GM12878 (cell line): ENCODE data around the gene HADH. TPM values are rescaled to one million over a fixed set of nuclear protein-coding genes. Genes with fewer than 3 reads are reported as not detected.

Source experiments
- ATAC-seq: fragments of 200-7000 bp; cut with Tn5 transposase; 3 replicates; pipeline ENCODE4 v1.9.1; 2020; ENCODE audit warnings: mild to moderate bottlenecking, moderate library complexity
- BruUV-seq: library from RNA; stranded (reverse); fragments of 400-500 nt; replicated peaks from 2 replicates; lab custom pipeline; 2021; lab: Mats Ljungman, UMichigan
- CTCF ChIA-PET: fragments of 300-600 bp; sonication (Branson Sonifier 250); formaldehyde crosslinking; extraction: SDS; loops from one replicate; lab custom pipeline; 2021; ENCODE audit warnings: inconsistent platforms; lab: Yijun Ruan, JAX
- POLR2A ChIA-PET: fragments of 350-600 bp; formaldehyde crosslinking; extraction: SDS; loops from one replicate; lab custom pipeline; 2021; ENCODE audit warnings: inconsistent platforms; lab: Charles Lee
- RAD21 ChIA-PET: fragments of 300-600 bp; sonication (Branson Sonifier 250); formaldehyde crosslinking; loops from one replicate; lab custom pipeline; 2023; ENCODE audit warnings: antibody characterized with exemption; ENCODE audit not compliant: unreplicated experiment; lab: Charles Lee
- SMC1A ChIA-PET: fragments of 300-600 bp; sonication (Branson Sonifier 250); formaldehyde crosslinking; loops from one replicate; lab custom pipeline; 2023; ENCODE audit not compliant: unreplicated experiment, uncharacterized antibody; lab: Charles Lee
- DNase-seq: peaks from one replicate; pipeline ENCODE4 v3.0.0-alpha.2; 2011; ENCODE audit warnings: low read depth, low spot score
- FAIRE-seq: peaks from 3 replicates; lab custom pipeline; 2011; peaks lifted over from hg19 to GRCh38; lab: Jason Lieb, UNC
- H2AFZ ChIP-seq: 2 replicates; pipeline ENCODE4 v1.6.0; 2011; ENCODE audit warnings: low read depth, low read length, control low read depth; ENCODE audit not compliant: control insufficient read depth
- H3K27ac ChIP-seq: 2 replicates; pipeline ENCODE4 v1.5.1; 2011; ENCODE audit warnings: control low read depth; ENCODE audit not compliant: control insufficient read depth, insufficient read depth
- H3K27me3 ChIP-seq, 2 experiments: replicated peaks in 1 of 2; 2 replicates each; pipeline versions ENCODE4 v1.6.0 to v1.6.1; 2011; ENCODE audit warnings: low read length in 1 of 2; ENCODE audit not compliant: control insufficient read depth in 2 of 2, insufficient read depth in 2 of 2
- H3K36me3 ChIP-seq, 2 experiments: 2 replicates each; pipeline ENCODE4 v1.5.1; 2011; ENCODE audit warnings: low read length in 1 of 2; ENCODE audit not compliant: control insufficient read depth in 2 of 2, insufficient read depth in 2 of 2
- H3K4me1 ChIP-seq: 2 replicates; pipeline ENCODE4 v1.6.1; 2011; ENCODE audit warnings: mild to moderate bottlenecking, low read length, moderate library complexity, mixed read lengths; ENCODE audit not compliant: control insufficient read depth, insufficient read depth
- H3K4me2 ChIP-seq: 2 replicates; pipeline ENCODE4 v1.6.0; 2011; ENCODE audit warnings: control low read depth; ENCODE audit not compliant: control insufficient read depth, insufficient read depth
- H3K4me3 ChIP-seq: fragments of 200-600 bp; sonication (generic); 2 replicates; pipeline ENCODE4 v1.5.1; 2016
- H3K79me2 ChIP-seq: 2 replicates; pipeline ENCODE4 v1.6.0; 2011; ENCODE audit warnings: low read length; ENCODE audit not compliant: control insufficient read depth, insufficient read depth
- H3K9ac ChIP-seq: 2 replicates; pipeline ENCODE4 v1.8.0; 2011; ENCODE audit warnings: low read length, control low read depth, mixed read lengths; ENCODE audit not compliant: control insufficient read depth, insufficient read depth
- H3K9me3 ChIP-seq: replicated peaks from 3 replicates; pipeline ENCODE4 v1.5.1; 2011; ENCODE audit warnings: mild to moderate bottlenecking, low read length; ENCODE audit not compliant: control insufficient read depth, insufficient read depth
- H4K20me1 ChIP-seq: 2 replicates; pipeline ENCODE4 v1.6.0; 2011; ENCODE audit not compliant: control insufficient read depth, insufficient read depth
- CBX5 ChIP-seq: sonication (generic); IDR thresholded peaks from 2 replicates; pipeline ENCODE4 v1.6.1; 2016; ENCODE audit warnings: low read depth, moderate library complexity, mild to moderate bottlenecking, inconsistent platforms
- EGR1 ChIP-seq, 2 experiments: IDR thresholded peaks; 1 replicate in 1 of 2; 2 replicates in 1 of 2; pipeline ENCODE4 v1.6.1; 2011 to 2012; ENCODE audit warnings: low read depth in 2 of 2, low read length in 2 of 2, borderline replicate concordance in 1 of 2, mild to moderate bottlenecking in 1 of 2, moderate library complexity in 1 of 2
- RCOR1 ChIP-seq: conservative IDR thresholded peaks from 2 replicates; pipeline ENCODE4 v1.6.1; 2012; ENCODE audit warnings: low read depth, low read length, improper control_type of control experiment
- SP1 ChIP-seq: IDR thresholded peaks from one replicate; pipeline ENCODE4 v1.6.1; 2011; ENCODE audit warnings: low read depth, low read length
- WGBS: methylation state at CpG from one replicate; pipeline ENCODE4 v1.1.6; 2016; ENCODE audit warnings: low lambda C conversion rate; ENCODE audit not compliant: insufficient replicate concordance, insufficient coverage; ENCODE audit errors: missing lambda C conversion rate; 5-methylcytosine and 5-hydroxymethylcytosine counted together
- in situ Hi-C: fragments of 300-500 bp; cut with MboI; formaldehyde crosslinking; loops from 9 replicates; pipeline ENCODE4 v1.14.3; 2018; ENCODE audit warnings: mixed read lengths
- intact Hi-C: fragments of 100-400 bp; cut with micrococcal nuclease; formaldehyde crosslinking; loops from one replicate; pipeline ENCODE4 v1.14.2; 2022; ENCODE audit not compliant: unreplicated experiment
- polyA plus RNA-seq, 11 experiments: library from polyadenylated mRNA; depleted of rRNA in 4 of 11; unstranded in 6 of 11; stranded (reverse) in 5 of 11; fragments of >200 nt; fragmentation: Nextera tagmentation in 4 of 11; fragmentation: Illumina TruSeq in 1 of 11; extraction: Ambion mirVana in 4 of 11; extraction: Trizol in 1 of 11; gene quantifications; 1 replicate in 1 of 11; 2 replicates in 10 of 11; pipeline versions ENCODE4 v1.2.1 to v1.2.3, GENCODE V29; 2011 to 2016; ENCODE audit warnings: inconsistent platforms in 2 of 11, missing spikeins in 2 of 11, low read depth in 1 of 11
- total RNA-seq, 4 experiments: library from RNA; depleted of rRNA in 3 of 4; stranded (reverse); fragments of >200 nt in 3 of 4; fragmentation: Illumina TruSeq in 1 of 4; extraction: Trizol in 1 of 4; gene quantifications; 2 replicates each; pipeline versions ENCODE4 v1.2.1 to v1.2.3, GENCODE V29; 2013 to 2021

HADH gene
- total and polyA plus RNA-seq, 10 of the 15 experiments (the other 5 are each of a cell fraction or from before 2014, with no cell fraction given) = 20.3 to 97.9 (median 76.6) TPM

DNA sequence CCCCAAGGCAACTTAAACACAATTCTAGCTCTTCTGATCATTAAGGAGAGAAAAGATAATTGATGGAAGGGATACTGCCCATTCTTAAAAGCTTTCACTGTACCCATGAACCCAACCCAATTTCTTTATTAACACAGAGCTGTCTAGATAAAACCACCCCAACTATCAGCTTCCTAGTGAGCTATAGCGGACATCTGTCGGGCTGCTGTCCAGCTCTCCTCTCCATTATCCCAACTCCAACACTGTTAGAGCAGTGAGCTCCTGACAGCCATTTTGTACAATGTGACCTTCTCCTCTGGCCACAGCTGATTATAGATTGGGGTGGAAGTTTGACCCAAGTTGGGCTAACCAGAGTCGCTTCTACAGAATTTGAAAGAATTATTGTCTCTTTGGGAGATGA, 66.1 kb downstream of the HADH start (continued):
- no peak for TF ChIP-seq SP1
- no peak for TF ChIP-seq EGR1 (IDR thresholded peaks at IDR 0.05; ENCODE audit: borderline replicate concordance in 1 of 2, low read depth in 2 of 2, low read length in 2 of 2)
- TF ChIP-seq CBX5 = no peak
- TF ChIP-seq, all 136 proteins: peak for 0

GRCh38 chr4:108056418-108056817, 66.7 kb downstream of the HADH start:
- H3K4me1 ChIP-seq = no peaks in the 10 kb centered on the region
- no peaks in the 10 kb centered on the region for H3K27me3 ChIP-seq
- no peak overlapping the region for H3K4me3 ChIP-seq
- in situ Hi-C loops (no loop called here), intact Hi-C loops (no loop called here)
- ChIA-PET POLR2A (interaction anchor here (0.5 kb wide), 1 partner anchor 14 kb away, joined by 3 read pairs; no protein-coding TSS in a partner anchor), SMC1A (interaction anchor here (0.6 to 2.1 kb wide), 6 partner anchors 17 to 516 kb away, joined by 3 to 6 read pairs (median 3); no protein-coding TSS in a partner anchor), CTCF (interaction anchor here (1.2 to 4.5 kb wide), 5 partner anchors 12 to 516 kb away, joined by 3 to 22 read pairs (median 8); no protein-coding TSS in a partner anchor), RAD21 (interaction anchor here (1.6 kb wide), 1 partner anchor 521 kb away, joined by 3 read pairs; no protein-coding TSS in a partner anchor)
- no peak for ATAC-seq
- no peak overlapping the region for H2AFZ ChIP-seq
- no peak for DNase-seq
- 27% methylated on average over 6 of the region's 6 CpGs for WGBS
- H4K20me1 ChIP-seq = no peaks in the 10 kb centered on the region
- H3K27ac ChIP-seq = no peak overlapping the region
- BruUV-seq = no TSS peak
- no peaks in the 10 kb centered on the region for H3K79me2 ChIP-seq
- TF ChIP-seq RCOR1 = no peak
- no peak overlapping the region for H3K9ac ChIP-seq
- H3K4me2 ChIP-seq = no peak overlapping the region
- no peaks in the 10 kb centered on the region for H3K36me3 ChIP-seq
- no peak for FAIRE-seq
- no peaks in the 10 kb centered on the region for H3K9me3 ChIP-seq
